Measurements from ENCODE around the gene SURF2. TPM values are rescaled to one million over a fixed set of nuclear protein-coding genes. Genes with fewer than 3 reads are reported as not detected.
A peak's percentile ranks its signal among the peaks of the same experiment; 100 is the strongest.

SURF2 gene
- total RNA-seq, 3 donors from 2014 or later = 16.7 to 25.9 (median 25.2) TPM

DNA sequence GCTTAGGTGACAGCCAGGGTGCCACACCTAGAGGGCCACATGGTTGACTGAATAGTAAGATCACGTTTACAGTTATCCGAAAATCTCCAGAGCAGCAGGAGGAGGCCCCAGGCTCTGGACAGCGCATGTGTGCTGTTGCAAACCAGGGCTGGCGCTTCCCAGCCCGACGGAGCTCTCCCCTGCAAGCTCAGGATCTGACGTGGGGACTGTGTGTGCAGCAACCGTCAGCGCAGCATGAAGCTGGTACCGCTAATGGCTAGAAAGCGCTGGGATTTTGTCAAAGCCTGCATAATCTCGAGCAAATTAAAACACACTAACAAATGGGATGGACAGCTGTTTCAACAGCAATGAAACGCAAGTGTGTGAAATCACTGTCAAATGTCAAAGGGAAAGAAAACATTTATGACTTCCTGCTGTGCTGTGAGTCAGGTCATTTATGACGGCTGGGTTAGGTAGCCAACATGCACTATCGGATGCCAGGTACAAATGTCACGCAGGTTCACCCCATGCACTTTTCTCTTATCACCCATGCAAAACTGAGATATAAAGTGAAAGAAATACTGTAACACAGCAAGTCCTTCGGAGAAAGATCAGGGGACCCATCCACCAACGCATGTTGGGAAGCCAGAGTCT, 12.0 kb downstream of the SURF2 start:
- H3K36me3 ChIP-seq = no peaks in the 10 kb centered on the region
- intact Hi-C loops (cut with DNase I; ENCODE audit: low total_unique reads) = no loop called here
- no peak for TF ChIP-seq POLR2AphosphoS5 (IDR thresholded peaks at IDR 0.05)
- no peak for TF ChIP-seq POLR2A (IDR thresholded peaks at IDR 0.05)
- TF ChIP-seq CTCF (IDR thresholded peaks at IDR 0.05) = no peak
- no peaks in the 10 kb centered on the region for H3K9me3 ChIP-seq
- peaks cover 0 to 29% of the 10 kb centered on the region in 2 donors for H3K4me1 ChIP-seq
- H3K4me3 ChIP-seq = peak overlapping the region in 1 of 3 donors; percentile 32
- no peak for DNase-seq (ENCODE audit: low spot score in 2 of 2)
- H3K27me3 ChIP-seq = no peaks in the 10 kb centered on the region
- H3K27ac ChIP-seq = no peak overlapping the region

GRCh38 chr9:133369422-133369821, 13.1 kb downstream of the SURF2 start:
- TF ChIP-seq POLR2AphosphoS5 (IDR thresholded peaks at IDR 0.05) = no peak
- no peak for TF ChIP-seq POLR2A (IDR thresholded peaks at IDR 0.05)
- TF ChIP-seq CTCF (IDR thresholded peaks at IDR 0.05) = no peak
- intact Hi-C loops (cut with DNase I; ENCODE audit: low total_unique reads) = no loop called here
- Histone ChIP-seq H3K27ac (peak overlapping the region in 1 of 2 donors; percentile 17), H3K36me3 (no peaks in the 10 kb centered on the region), H3K4me1 (peaks cover 0 to 29% of the 10 kb centered on the region in 2 donors), H3K4me3 (no peak overlapping the region), H3K27me3 (no peaks in the 10 kb centered on the region), H3K9me3 (no peaks in the 10 kb centered on the region)
- DNase-seq (ENCODE audit: low spot score in 2 of 2) = no peak

DNA sequence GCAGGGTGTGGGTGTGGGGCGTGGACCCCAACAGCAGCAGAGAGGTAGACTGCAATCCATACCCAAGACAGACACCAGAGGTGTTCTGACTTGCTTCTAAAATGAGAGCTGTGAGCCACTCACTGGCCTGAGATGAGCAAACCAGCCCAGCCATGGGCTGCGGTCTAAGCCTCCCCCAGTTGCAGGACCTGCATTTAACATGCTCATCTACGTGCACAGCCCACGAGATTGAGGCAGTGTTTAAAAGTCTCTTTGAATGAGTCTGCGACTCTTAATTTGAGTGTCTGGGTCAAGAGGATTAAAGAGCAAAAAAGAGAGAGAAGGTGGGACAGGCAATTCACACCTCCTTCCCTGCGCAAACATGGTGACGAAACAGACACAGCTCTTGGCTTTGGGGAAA, 13.6 kb downstream of the SURF2 start:
- Histone ChIP-seq H3K4me3 (no peak overlapping the region), H3K4me1 (peaks cover 0 to 29% of the 10 kb centered on the region in 2 donors), H3K9me3 (no peaks in the 10 kb centered on the region), H3K36me3 (no peaks in the 10 kb centered on the region), H3K27ac (peak overlapping the region in 1 of 2 donors; percentile 17), H3K27me3 (no peaks in the 10 kb centered on the region)
- intact Hi-C loops (cut with DNase I; ENCODE audit: low total_unique reads) = no loop called here
- no peak for DNase-seq (ENCODE audit: low spot score in 2 of 2)
- TF ChIP-seq POLR2A (IDR thresholded peaks at IDR 0.05) = no peak
- TF ChIP-seq POLR2AphosphoS5 (IDR thresholded peaks at IDR 0.05) = no peak
- no peak for TF ChIP-seq CTCF (IDR thresholded peaks at IDR 0.05)

DNA sequence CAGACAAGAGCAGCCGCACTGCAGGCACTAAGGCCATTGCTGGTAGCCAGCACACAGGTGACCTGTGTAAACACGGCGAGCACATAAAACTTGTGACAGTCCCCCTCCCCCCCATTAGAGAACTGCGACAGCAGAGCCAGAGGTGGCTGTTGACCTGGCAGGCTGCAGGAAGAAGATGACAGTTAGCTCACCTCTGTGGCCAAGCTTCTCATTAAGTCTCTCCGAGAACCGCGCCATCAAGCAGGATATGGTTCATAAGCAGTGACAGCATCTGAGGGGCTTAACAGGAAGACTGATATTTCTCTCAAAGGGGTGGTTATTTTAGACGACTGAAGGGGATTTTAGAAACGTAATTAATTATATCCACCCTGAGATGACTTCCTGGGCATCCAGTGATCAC, 14.3 kb downstream of the SURF2 start:
- Histone ChIP-seq H3K27me3 (no peaks in the 10 kb centered on the region), H3K4me3 (no peak overlapping the region), H3K4me1 (peaks cover 0 to 29% of the 10 kb centered on the region in 2 donors), H3K36me3 (no peaks in the 10 kb centered on the region), H3K27ac (no peak overlapping the region), H3K9me3 (no peaks in the 10 kb centered on the region)
- DNase-seq (ENCODE audit: low spot score in 2 of 2) = no peak
- TF ChIP-seq POLR2A (IDR thresholded peaks at IDR 0.05) (no peak), POLR2AphosphoS5 (IDR thresholded peaks at IDR 0.05) (no peak), CTCF (IDR thresholded peaks at IDR 0.05) (no peak)
- intact Hi-C loops (cut with DNase I; ENCODE audit: low total_unique reads) = no loop called here

- H3K27ac ChIP-seq = no peak overlapping the region
These were observed 14.9 kb downstream of the SURF2 start for GRCh38 chr9:133371261-133371711.

More at GRCh38 chr9:133371261-133371711, 14.9 kb downstream of the SURF2 start:
- peak overlapping the region in 1 of 3 donors; percentile 14 for H3K4me3 ChIP-seq
- no peaks in the 10 kb centered on the region for H3K9me3 ChIP-seq
- intact Hi-C loops (cut with DNase I; ENCODE audit: low total_unique reads) = no loop called here
- peaks cover 0 to 29% of the 10 kb centered on the region in 2 donors for H3K4me1 ChIP-seq
- H3K27me3 ChIP-seq = no peaks in the 10 kb centered on the region
- no peak for TF ChIP-seq CTCF (IDR thresholded peaks at IDR 0.05)
- no peak for TF ChIP-seq POLR2AphosphoS5 (IDR thresholded peaks at IDR 0.05)
- no peak for TF ChIP-seq POLR2A (IDR thresholded peaks at IDR 0.05)
- no peak for DNase-seq (ENCODE audit: low spot score in 2 of 2)
- H3K36me3 ChIP-seq = no peaks in the 10 kb centered on the region
